Activated naive CD8-positive, alpha-beta T cell treated with anti-CD3 and anti-CD28 coated beads for 36 hours (primary cell): ENCODE measurements around the gene GNG13. TPM values are rescaled to one million over a fixed set of nuclear protein-coding genes. Genes with fewer than 3 reads are reported as not detected.

Experiments used
- total RNA-seq, 2 experiments: library from RNA; stranded (reverse); gene quantifications; one replicate each; pipeline ENCODE4 v1.2.3, GENCODE V29; 2021

The GNG13 gene
- total RNA-seq, 2 experiments from 2014 or later, result not detected

Other genes with a start within 250 kb of the GNG13 start
- not detected for gene PRR35, start 240.3 kb downstream of the GNG13 start, total RNA-seq
- under 1 TPM; 0.54 to 0.76 TPM for gene NHLRC4, start 233.7 kb downstream of the GNG13 start, total RNA-seq
- 10 to 100 TPM; 28.8 to 29.1 TPM for gene PIGQ, start 230.8 kb downstream of the GNG13 start, total RNA-seq
- 1 to 10 TPM; 7.2 to 7.6 TPM for gene RAB40C, start 210.7 kb downstream of the GNG13 start, total RNA-seq
- gene WFIKKN1, start 169.7 kb downstream of the GNG13 start, total RNA-seq, result under 1 TPM in 1 of 2 experiments, not detected in 1; 0.10 TPM
- 100 to 1,000 TPM; 127 to 128 TPM for gene METTL26, start 164.4 kb downstream of the GNG13 start, total RNA-seq
- gene MCRIP2, start 158.9 kb downstream of the GNG13 start, total RNA-seq, result 10 to 100 TPM; 56.0 to 60.3 TPM
- 10 to 100 TPM; 84.5 to 86.0 TPM for gene WDR90, start 151.4 kb downstream of the GNG13 start, total RNA-seq
- gene RHOT2, start 132.6 kb downstream of the GNG13 start, total RNA-seq, result 100 to 1,000 TPM; 123 to 128 TPM
- under 1 TPM; 0.49 to 0.72 TPM for gene RHBDL1, start 125.1 kb downstream of the GNG13 start, total RNA-seq
- gene STUB1, start 120.3 kb downstream of the GNG13 start, total RNA-seq, result 10 to 100 TPM; 74.3 to 82.1 TPM
- 10 to 100 TPM; 37.2 to 43.0 TPM for gene JMJD8, start 116.4 kb downstream of the GNG13 start, total RNA-seq
- gene WDR24, start 110.3 kb downstream of the GNG13 start, total RNA-seq, result 10 to 100 TPM; 20.8 to 21.7 TPM
- gene FBXL16, start 94.9 kb downstream of the GNG13 start, total RNA-seq, result 1 to 10 TPM; 3.2 to 6.0 TPM
- 10 to 100 TPM; 22.3 to 25.3 TPM for gene METRN, start 85.6 kb downstream of the GNG13 start, total RNA-seq
- gene ANTKMT, start 79.6 kb downstream of the GNG13 start, total RNA-seq, result 10 to 100 TPM; 37.3 to 40.1 TPM
- 1 to 10 TPM; 6.5 to 8.1 TPM for gene CCDC78, start 74.3 kb downstream of the GNG13 start, total RNA-seq
- gene HAGHL, start 73.6 kb downstream of the GNG13 start, total RNA-seq, result 10 to 100 TPM; 22.9 to 24.4 TPM
- gene CIAO3, start 59.7 kb downstream of the GNG13 start, total RNA-seq, result 10 to 100 TPM; 18.3 to 19.8 TPM
- not detected for gene MSLN, start 40.0 kb downstream of the GNG13 start, total RNA-seq
- 10 to 100 TPM; 41.8 to 42.3 TPM for gene RPUSD1, start 12.4 kb downstream of the GNG13 start, total RNA-seq
- gene CHTF18, start 12.1 kb downstream of the GNG13 start, total RNA-seq, result 100 to 1,000 TPM in 1 of 2 experiments, 10 to 100 TPM in 1; 98.3 to 100 TPM
- 1 to 10 TPM; 7.0 to 8.1 TPM for gene LMF1, start 170.2 kb upstream of the GNG13 start, total RNA-seq
- gene SOX8, start 181.0 kb upstream of the GNG13 start, total RNA-seq, result under 1 TPM; 0.42 to 0.58 TPM